Ascending aorta (tissue), 2 donors: ENCODE results near the gene WFDC5. TPM values are rescaled to one million over a fixed set of nuclear protein-coding genes. Genes with fewer than 3 reads are reported as not detected.

Source experiments
- DNase-seq, 2 donors: peaks; one replicate each; pipeline ENCODE4 v3.0.0-alpha.2; 2019; ENCODE audit warnings: low spot score in 2 of 2
- H3K27ac ChIP-seq, 2 donors: fragments of 200-600 bp; sonication (generic); one replicate each; pipeline ENCODE4 v1.5.1; 2016 to 2017; ENCODE audit warnings: mild to moderate bottlenecking in 1 of 2
- H3K27me3 ChIP-seq: fragments of 200-600 bp; sonication (generic); one replicate; pipeline ENCODE4 v1.5.1; 2017
- H3K36me3 ChIP-seq, 2 donors: fragments of 200-600 bp; sonication (generic); one replicate each; pipeline ENCODE4 v1.5.1; 2016
- H3K4me1 ChIP-seq, 2 donors: fragments of 200-600 bp; sonication (generic); one replicate each; pipeline ENCODE4 v1.5.1; 2016 to 2017; ENCODE audit warnings: mild to moderate bottlenecking in 1 of 2
- H3K4me3 ChIP-seq, 2 donors: fragments of 200-600 bp; sonication (generic); one replicate each; pipeline ENCODE4 v1.5.1; 2016 to 2017; ENCODE audit warnings: mild to moderate bottlenecking in 1 of 2
- H3K9me3 ChIP-seq, 2 donors: fragments of 200-600 bp; sonication (generic); one replicate each; pipeline ENCODE4 v1.5.1; 2016
- CTCF ChIP-seq, 3 experiments: fragments of 200-600 bp in 2 of 3; fragments of 450-650 bp in 1 of 3; sonication (generic) in 2 of 3; IDR thresholded peaks; one replicate each; pipeline ENCODE4 v1.5.1; 2016 to 2019; ENCODE audit warnings: antibody characterized with exemption in 3 of 3, mild to moderate bottlenecking in 1 of 3, moderate library complexity in 1 of 3
- intact Hi-C: fragments of 100-400 bp; cut with DNase I; formaldehyde crosslinking; loops from one replicate; pipeline ENCODE4 v1.15.1; 2023
- total RNA-seq: library from RNA; depleted of rRNA; stranded (reverse); fragments of >200 nt; gene quantifications from one replicate; pipeline ENCODE4 v1.1.0, GENCODE V29; 2016

Gene WFDC5
- total RNA-seq, 1 donor from 2014 or later, result not detected

- H3K27ac ChIP-seq, result no peak overlapping the region
- no peaks in the 10 kb centered on the region for H3K4me1 ChIP-seq
- no peak for DNase-seq
Observed at GRCh38 chr20:45087097-45087790, 27.7 kb downstream of the WFDC5 start.

GRCh38 chr20:45085867-45086266 is 29.1 kb downstream of the WFDC5 start:
- Histone ChIP-seq H3K4me1 (no peaks in the 10 kb centered on the region), H3K4me3 (no peak overlapping the region), H3K27ac (no peak overlapping the region), H3K36me3 (peaks cover 10 to 16% of the 10 kb centered on the region in 2 donors), H3K27me3 (no peaks in the 10 kb centered on the region), H3K9me3 (peaks cover 0 to 5% of the 10 kb centered on the region in 2 donors)
- no peak for DNase-seq
- no peak for TF ChIP-seq CTCF (IDR thresholded peaks at IDR 0.05)
- intact Hi-C loops, result no loop called here

More at GRCh38 chr20:45087097-45087790, 27.7 kb downstream of the WFDC5 start:
- Histone ChIP-seq H3K9me3 (peaks cover 0 to 4% of the 10 kb centered on the region in 2 donors), H3K27me3 (no peaks in the 10 kb centered on the region), H3K36me3 (peaks cover 0 to 4% of the 10 kb centered on the region in 2 donors), H3K4me3 (no peak overlapping the region)
- no peak for TF ChIP-seq CTCF (IDR thresholded peaks at IDR 0.05)
- intact Hi-C loops, result no loop called here

- DNase-seq, result no peak
- intact Hi-C loops, result no loop called here
- H3K27me3 ChIP-seq, result no peaks in the 10 kb centered on the region
- peaks cover 0 to 5% of the 10 kb centered on the region in 2 donors for H3K9me3 ChIP-seq
- no peak overlapping the region for H3K27ac ChIP-seq
- H3K4me1 ChIP-seq, result no peaks in the 10 kb centered on the region
- TF ChIP-seq CTCF (IDR thresholded peaks at IDR 0.05), result no peak
- peaks cover 10 to 21% of the 10 kb centered on the region in 2 donors for H3K36me3 ChIP-seq
- H3K4me3 ChIP-seq, result no peak overlapping the region
Observed at GRCh38 chr20:45085289-45085688, 29.7 kb downstream of the WFDC5 start.

GRCh38 chr20:45083127-45083526 is 31.8 kb downstream of the WFDC5 start:
- Histone ChIP-seq H3K27me3 (no peaks in the 10 kb centered on the region), H3K27ac (no peak overlapping the region), H3K4me1 (no peaks in the 10 kb centered on the region), H3K4me3 (no peak overlapping the region), H3K36me3 (peaks cover 13 to 38% of the 10 kb centered on the region in 2 donors), H3K9me3 (peaks cover 0 to 5% of the 10 kb centered on the region in 2 donors)
- intact Hi-C loops, result no loop called here
- DNase-seq, result no peak
- no peak for TF ChIP-seq CTCF (IDR thresholded peaks at IDR 0.05)

- Histone ChIP-seq H3K9me3 (peaks cover 0 to 5% of the 10 kb centered on the region in 2 donors), H3K27me3 (no peaks in the 10 kb centered on the region), H3K4me1 (no peaks in the 10 kb centered on the region), H3K27ac (no peak overlapping the region), H3K36me3 (peaks cover 18 to 39% of the 10 kb centered on the region in 2 donors), H3K4me3 (no peak overlapping the region)
- no peak for TF ChIP-seq CTCF (IDR thresholded peaks at IDR 0.05)
- DNase-seq, result no peak
- intact Hi-C loops, result no loop called here
Observed at GRCh38 chr20:45082468-45082867, 32.5 kb downstream of the WFDC5 start.
